H9 (cell line): ENCODE results near the gene MOBP. TPM values are rescaled to one million over a fixed set of nuclear protein-coding genes. Genes with fewer than 3 reads are reported as not detected.

Experiments
- DNase-seq: peaks from one replicate; pipeline ENCODE4 v3.0.0-alpha.2; 2017
- H2AFZ ChIP-seq: one replicate; pipeline ENCODE4 v1.6.1; 2013; ENCODE audit warnings: mild to moderate bottlenecking, low read length, control low read depth, moderate library complexity
- H2AK5ac ChIP-seq: 2 replicates; pipeline ENCODE4 v1.6.1; 2013; ENCODE audit warnings: low read length, control low read depth, mixed read lengths; ENCODE audit not compliant: insufficient read length
- H2BK120ac ChIP-seq: one replicate; pipeline ENCODE4 v1.6.1; 2013; ENCODE audit warnings: low read depth, mild to moderate bottlenecking, low read length, control low read depth, inconsistent platforms; ENCODE audit not compliant: poor library complexity, severe bottlenecking
- H2BK12ac ChIP-seq: 2 replicates; pipeline ENCODE4 v1.6.1; 2013; ENCODE audit warnings: low read length, control low read depth, mixed read lengths, low read depth; ENCODE audit not compliant: insufficient read length
- H2BK15ac ChIP-seq: 2 replicates; pipeline ENCODE4 v1.6.1; 2013; ENCODE audit warnings: low read depth, low read length, control low read depth
- H2BK20ac ChIP-seq: one replicate; pipeline ENCODE4 v1.6.1; 2013; ENCODE audit warnings: low read depth, mild to moderate bottlenecking, low read length, control low read depth, inconsistent platforms; ENCODE audit not compliant: poor library complexity, severe bottlenecking
- H2BK5ac ChIP-seq: 2 replicates; pipeline ENCODE4 v1.6.1; 2013; ENCODE audit warnings: low read length, control low read depth, mixed read lengths; ENCODE audit not compliant: insufficient read length
- H3K14ac ChIP-seq: 2 replicates; pipeline ENCODE4 v1.6.1; 2013; ENCODE audit warnings: low read length, control low read depth; ENCODE audit not compliant: insufficient read depth
- H3K18ac ChIP-seq: 2 replicates; pipeline ENCODE4 v1.6.1; 2013; ENCODE audit warnings: low read depth, mild to moderate bottlenecking, mixed read lengths, low read length, control low read depth; ENCODE audit not compliant: insufficient read length
- H3K23ac ChIP-seq: 2 replicates; pipeline ENCODE4 v1.6.1; 2013; ENCODE audit warnings: low read length, control low read depth, mixed read lengths, low read depth; ENCODE audit not compliant: insufficient read length
- H3K23me2 ChIP-seq: 2 replicates; pipeline ENCODE4 v1.6.1; 2013; ENCODE audit warnings: low read depth, mild to moderate bottlenecking, mixed read lengths, low read length, control low read depth; ENCODE audit not compliant: insufficient read length, poor library complexity, severe bottlenecking
- H3K27ac ChIP-seq: 2 replicates; pipeline ENCODE4 v1.5.1; 2013; ENCODE audit warnings: low read length, control low read depth, mixed read lengths, low read depth; ENCODE audit not compliant: insufficient read length
- H3K27me3 ChIP-seq: 2 replicates; pipeline ENCODE4 v1.6.1; 2013; ENCODE audit warnings: low read length, control low read depth, inconsistent platforms; ENCODE audit not compliant: insufficient read depth
- H3K4ac ChIP-seq: 2 replicates; pipeline ENCODE4 v1.6.1; 2013; ENCODE audit warnings: low read depth, mild to moderate bottlenecking, control low read depth, inconsistent platforms, low read length, moderate library complexity
- H3K4me1 ChIP-seq: 2 replicates; pipeline ENCODE4 v1.6.1; 2013; ENCODE audit warnings: low read length, control low read depth, inconsistent platforms; ENCODE audit not compliant: insufficient read depth
- H3K4me2 ChIP-seq: 2 replicates; pipeline ENCODE4 v1.6.1; 2013; ENCODE audit warnings: low read length, control low read depth, mixed read lengths; ENCODE audit not compliant: insufficient read length, insufficient read depth
- H3K56ac ChIP-seq: 2 replicates; pipeline ENCODE4 v1.6.1; 2013; ENCODE audit warnings: low read depth, mild to moderate bottlenecking, mixed read lengths, low read length, control low read depth; ENCODE audit not compliant: insufficient read length
- H3K79me1 ChIP-seq: 2 replicates; pipeline ENCODE4 v1.6.1; 2013; ENCODE audit warnings: low read depth, mild to moderate bottlenecking, moderate library complexity, low read length, control low read depth, inconsistent platforms; ENCODE audit not compliant: insufficient read depth, poor library complexity, severe bottlenecking
- H3K79me2 ChIP-seq: 2 replicates; pipeline ENCODE4 v1.6.1; 2013; ENCODE audit warnings: low read length, control low read depth, inconsistent platforms; ENCODE audit not compliant: insufficient read depth
- H3K9ac ChIP-seq: 2 replicates; pipeline ENCODE4 v1.6.1; 2013; ENCODE audit warnings: low read length, control low read depth, mixed read lengths; ENCODE audit not compliant: insufficient read length; ENCODE audit errors: extremely low read depth
- H3K9me3 ChIP-seq: one replicate; pipeline ENCODE4 v1.6.1; 2013; ENCODE audit warnings: low read depth, low read length, inconsistent platforms; ENCODE audit not compliant: control insufficient read depth
- H3T11ph ChIP-seq: one replicate; pipeline ENCODE4 v1.6.1; 2013; ENCODE audit warnings: mild to moderate bottlenecking, low read length, control low read depth, inconsistent platforms
- H4K20me1 ChIP-seq: one replicate; pipeline ENCODE4 v1.6.1; 2013; ENCODE audit not compliant: control insufficient read depth, insufficient read length, insufficient read depth
- H4K5ac ChIP-seq: 2 replicates; pipeline ENCODE4 v1.6.1; 2013; ENCODE audit warnings: low read depth, mild to moderate bottlenecking, mixed read lengths, low read length, control low read depth; ENCODE audit not compliant: insufficient read length
- H4K8ac ChIP-seq: replicated peaks from 2 replicates; pipeline ENCODE4 v1.6.1; 2013; ENCODE audit warnings: low read length, control low read depth, mixed read lengths, low read depth; ENCODE audit not compliant: insufficient read length
- H4K91ac ChIP-seq: 2 replicates; pipeline ENCODE4 v1.6.1; 2013; ENCODE audit warnings: low read depth, mild to moderate bottlenecking, moderate library complexity, mixed read lengths, low read length, control low read depth; ENCODE audit not compliant: insufficient read length
- H3K27ac Mint-ChIP-seq, 3 experiments: 2 replicates in 2 of 3; 3 replicates in 1 of 3; pipeline ENCODE4 v1.8.0; 2020 to 2021; ENCODE audit warnings: mixed read lengths in 3 of 3, mild to moderate bottlenecking in 1 of 3, moderate library complexity in 1 of 3
- H3K27me3 Mint-ChIP-seq: 2 replicates; pipeline ENCODE4 v1.8.0; 2021; ENCODE audit warnings: low read depth, mild to moderate bottlenecking, moderate library complexity, mixed read lengths
- H3K36me3 Mint-ChIP-seq, 3 experiments: 2 replicates in 2 of 3; 3 replicates in 1 of 3; pipeline ENCODE4 v1.8.0; 2020 to 2021; ENCODE audit warnings: low read depth in 3 of 3, mixed read lengths in 3 of 3; ENCODE audit not compliant: insufficient read depth in 1 of 3
- H3K4me1 Mint-ChIP-seq, 2 experiments: 2 replicates each; pipeline ENCODE4 v1.8.0; 2020; ENCODE audit warnings: mixed read lengths in 2 of 2
- H3K4me3 Mint-ChIP-seq, 2 experiments: 2 replicates in 1 of 2; 3 replicates in 1 of 2; pipeline ENCODE4 v1.8.0; 2020 to 2021; ENCODE audit warnings: mild to moderate bottlenecking in 2 of 2, mixed read lengths in 2 of 2, moderate library complexity in 1 of 2
- H3K9me3 Mint-ChIP-seq, 2 experiments: 2 replicates in 1 of 2; 3 replicates in 1 of 2; pipeline ENCODE4 v1.8.0; 2020; ENCODE audit warnings: mild to moderate bottlenecking in 2 of 2, mixed read lengths in 2 of 2, moderate library complexity in 1 of 2
- WGBS: extraction: QIAGEN DNeasy Blood & Tissue Kit; methylation state at CpG from one replicate; pipeline ENCODE4 v1.1.7; 2013; ENCODE audit warnings: missing lambda C conversion rate, low lambda C conversion rate, mixed read lengths; ENCODE audit not compliant: insufficient read length; ENCODE audit errors: extremely low coverage; 5-methylcytosine and 5-hydroxymethylcytosine counted together
- total RNA-seq: library from RNA; stranded (reverse); gene quantifications from 2 replicates; pipeline ENCODE4 v1.2.1, GENCODE V29; 2021
- TF ChIP-seq, protein P1 (sequence below): fragments of 200-600 bp; sonication (generic); conservative IDR thresholded peaks from 3 replicates; pipeline ENCODE4 v1.8.0; 2021; ENCODE audit warnings: antibody characterized with exemption, mild to moderate bottlenecking

The MOBP gene
- total RNA-seq, 1 experiment from 2014 or later, result not detected

DNA sequence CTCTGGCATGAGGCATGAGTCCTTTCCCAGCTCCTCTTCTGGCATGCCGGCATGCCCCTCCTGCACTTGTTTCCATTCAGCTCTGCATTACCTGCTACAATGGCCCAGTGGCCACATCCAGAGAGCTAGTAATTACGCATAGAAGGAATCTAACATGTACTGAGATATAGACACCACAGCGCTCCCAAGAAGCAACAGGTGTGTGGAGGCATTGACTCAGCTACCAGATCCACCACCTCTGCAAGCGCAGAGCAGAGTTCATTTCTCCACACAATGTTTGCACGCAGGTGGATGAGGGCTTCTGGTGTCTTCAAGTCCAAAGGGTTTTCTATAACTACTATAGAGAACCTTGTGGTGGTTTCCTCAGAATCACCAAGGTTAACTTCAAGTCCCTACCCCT lies 4.2 kb downstream of the MOBP start:
- no peak overlapping the region for H3K14ac ChIP-seq
- no peak overlapping the region for H2AK5ac ChIP-seq
- H3K4me1 ChIP-seq, result peaks cover 4% of the 10 kb centered on the region; the same call in 1 of the 2 replicates
- H3K9me3 Mint-ChIP-seq, result peaks cover 9 to 10% of the 10 kb centered on the region in 2 experiments; a peak in 4 of 5 replicates
- no peaks in the 10 kb centered on the region for H3K27me3 ChIP-seq
- H3K27me3 Mint-ChIP-seq, result peaks cover 5% of the 10 kb centered on the region
- no peaks in the 10 kb centered on the region for H3K9me3 ChIP-seq
- no peak for DNase-seq
- no peak overlapping the region for H2BK12ac ChIP-seq
- no peaks in the 10 kb centered on the region for H3K23me2 ChIP-seq
- H3K79me2 ChIP-seq, result no peaks in the 10 kb centered on the region
- H3K9ac ChIP-seq, result no peak overlapping the region
- H4K91ac ChIP-seq, result no peak overlapping the region
- H3K36me3 Mint-ChIP-seq, result no peaks in the 10 kb centered on the region; a peak in 4 of 7 replicates
- no peak overlapping the region for H3K4me3 Mint-ChIP-seq
- H3K4me2 ChIP-seq, result no peak overlapping the region
- no peak overlapping the region for H4K8ac ChIP-seq
- H3T11ph ChIP-seq, result no peak overlapping the region
- no peak overlapping the region for H3K56ac ChIP-seq
- WGBS, result no CpG with 5 or more reads among the region's 5 CpGs
- peaks cover 28 to 32% of the 10 kb centered on the region in 2 experiments for H3K4me1 Mint-ChIP-seq
- H2BK5ac ChIP-seq, result no peak overlapping the region
- no peak overlapping the region for H2BK120ac ChIP-seq
- H3K18ac ChIP-seq, result no peak overlapping the region
- no peak overlapping the region for H2AFZ ChIP-seq
- no peak overlapping the region for H3K4ac ChIP-seq
- no peak overlapping the region for H4K5ac ChIP-seq
- H2BK15ac ChIP-seq, result no peak overlapping the region
- no peak overlapping the region for H3K23ac ChIP-seq
- no peak overlapping the region for H3K27ac Mint-ChIP-seq
- no peaks in the 10 kb centered on the region for H4K20me1 ChIP-seq
- H2BK20ac ChIP-seq, result no peak overlapping the region
- H3K79me1 ChIP-seq, result no peaks in the 10 kb centered on the region
- H3K27ac ChIP-seq, result no peak overlapping the region
- TF ChIP-seq, protein P1, sequence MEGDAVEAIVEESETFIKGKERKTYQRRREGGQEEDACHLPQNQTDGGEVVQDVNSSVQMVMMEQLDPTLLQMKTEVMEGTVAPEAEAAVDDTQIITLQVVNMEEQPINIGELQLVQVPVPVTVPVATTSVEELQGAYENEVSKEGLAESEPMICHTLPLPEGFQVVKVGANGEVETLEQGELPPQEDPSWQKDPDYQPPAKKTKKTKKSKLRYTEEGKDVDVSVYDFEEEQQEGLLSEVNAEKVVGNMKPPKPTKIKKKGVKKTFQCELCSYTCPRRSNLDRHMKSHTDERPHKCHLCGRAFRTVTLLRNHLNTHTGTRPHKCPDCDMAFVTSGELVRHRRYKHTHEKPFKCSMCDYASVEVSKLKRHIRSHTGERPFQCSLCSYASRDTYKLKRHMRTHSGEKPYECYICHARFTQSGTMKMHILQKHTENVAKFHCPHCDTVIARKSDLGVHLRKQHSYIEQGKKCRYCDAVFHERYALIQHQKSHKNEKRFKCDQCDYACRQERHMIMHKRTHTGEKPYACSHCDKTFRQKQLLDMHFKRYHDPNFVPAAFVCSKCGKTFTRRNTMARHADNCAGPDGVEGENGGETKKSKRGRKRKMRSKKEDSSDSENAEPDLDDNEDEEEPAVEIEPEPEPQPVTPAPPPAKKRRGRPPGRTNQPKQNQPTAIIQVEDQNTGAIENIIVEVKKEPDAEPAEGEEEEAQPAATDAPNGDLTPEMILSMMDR, result no peak
